Neural cell (in vitro differentiated cells): ENCODE data around the gene PLXNA4.

Source experiments
- CTCF ChIP-seq: fragments of 450-650 bp; IDR thresholded peaks from 2 replicates; pipeline ENCODE4 v1.5.1; 2014; ENCODE audit warnings: antibody characterized with exemption, mild to moderate bottlenecking, moderate library complexity; ENCODE audit not compliant: poor library complexity, severe bottlenecking
- EZH2 ChIP-seq: fragments of 200-600, 300-800 bp; shearing (Covaris generic), sonication (generic); IDR thresholded peaks from 2 replicates; pipeline ENCODE4 v1.6.1; 2014; ENCODE audit warnings: antibody characterized with exemption, low read length, borderline replicate concordance, mild to moderate bottlenecking; ENCODE audit not compliant: insufficient read depth, poor library complexity, severe bottlenecking
- MXI1 ChIP-seq: fragments of 450-650 bp; conservative IDR thresholded peaks from 2 replicates; pipeline ENCODE4 v1.6.1; 2014; ENCODE audit warnings: antibody characterized with exemption, mild to moderate bottlenecking; ENCODE audit not compliant: poor library complexity, severe bottlenecking
- POLR2AphosphoS5 ChIP-seq: IDR thresholded peaks from 2 replicates; pipeline ENCODE4 v1.6.1; 2012
- REST ChIP-seq: IDR thresholded peaks from 2 replicates; pipeline ENCODE4 v1.6.1; 2012; ENCODE audit warnings: borderline replicate concordance
- SMC3 ChIP-seq: fragments of 450-650 bp; conservative IDR thresholded peaks from 2 replicates; pipeline ENCODE4 v1.6.1; 2014; ENCODE audit warnings: antibody characterized with exemption, mild to moderate bottlenecking, moderate library complexity; ENCODE audit not compliant: poor library complexity
- TAF1 ChIP-seq: IDR thresholded peaks from 2 replicates; pipeline ENCODE4 v1.6.1; 2012; ENCODE audit warnings: low read depth

- no peak for TF ChIP-seq CTCF
- no peak for TF ChIP-seq POLR2AphosphoS5
- no peak for TF ChIP-seq TAF1
- TF ChIP-seq REST = no peak
- TF ChIP-seq MXI1 = no peak
- TF ChIP-seq EZH2 = no peak
- TF ChIP-seq SMC3 = no peak
Observed at GRCh38 chr7:132398253-132398925, 177.9 kb downstream of the PLXNA4 start.
